ENCODE data around the gene CTXND1.
A peak's percentile ranks its signal among the peaks of the same experiment; 100 is the strongest.
"Not testable (repeated sequence)": the region's sequence is repeated elsewhere in the genome, so short reads cannot be mapped to it uniquely, and the experiment has no call there.

Gene CTXND1

GRCh38 chr15:80252121-80252518 lies at the start of gene CTXND1:
CTXND1 (minus strand) TSS chr15:80252213; CDS start chr15:80201949, 50,264 bp downstream.
- H3K4me1 ChIP-seq (ENCODE audit: insufficient read depth, insufficient read length): no peaks in the 10 kb centered on the region
- no peaks in the 10 kb centered on the region for H3K36me3 ChIP-seq (ENCODE audit: insufficient read depth, insufficient read length, low read length)
- peak within 1 kb of the TSS; percentile 59 for H3K4me3 ChIP-seq (ENCODE audit: insufficient read length, low read depth)
- no peaks in the 10 kb centered on the region for H3K9me3 ChIP-seq (ENCODE audit: insufficient read depth, low read length)
- no peak for TF ChIP-seq YY1 (IDR thresholded peaks at IDR 0.05; ENCODE audit: insufficient read depth, insufficient read length)
- no peak for TF ChIP-seq SUZ12 (IDR thresholded peaks at IDR 0.05; ENCODE audit: extremely low read depth, insufficient read depth, insufficient read length)
- TF ChIP-seq ZNF274 (IDR thresholded peaks at IDR 0.05; ENCODE audit: low read depth, low read length): no peak
- DNase-seq (ENCODE audit: low read depth, low spot score): no peak
- peak within 1 kb of the TSS; percentile 84 for H3K9ac ChIP-seq (ENCODE audit: insufficient read length, low read depth)
- H3K27me3 ChIP-seq (ENCODE audit: insufficient read depth, insufficient read length): peaks cover 59% of the 10 kb centered on the region

GRCh38 chr15:80301472-80301871 lies 49.5 kb upstream of the CTXND1 start:
- no peak for TF ChIP-seq YY1 (IDR thresholded peaks at IDR 0.05; ENCODE audit: insufficient read depth, insufficient read length)
- no peak for TF ChIP-seq SUZ12 (IDR thresholded peaks at IDR 0.05; ENCODE audit: extremely low read depth, insufficient read depth, insufficient read length)
- TF ChIP-seq ZNF274 (IDR thresholded peaks at IDR 0.05; ENCODE audit: low read depth, low read length): no peak
- Histone ChIP-seq H3K36me3 (ENCODE audit: insufficient read depth, insufficient read length, low read length) (no peaks in the 10 kb centered on the region), H3K4me1 (ENCODE audit: insufficient read depth, insufficient read length) (no peaks in the 10 kb centered on the region), H3K4me3 (ENCODE audit: insufficient read length, low read depth) (no peak overlapping the region), H3K9ac (ENCODE audit: insufficient read length, low read depth) (no peak overlapping the region), H3K9me3 (ENCODE audit: insufficient read depth, low read length) (no peaks in the 10 kb centered on the region), H3K27me3 (ENCODE audit: insufficient read depth, insufficient read length) (no peaks in the 10 kb centered on the region)
- DNase-seq (ENCODE audit: low read depth, low spot score): no peak

GRCh38 chr15:80295777-80296176 lies 43.8 kb upstream of the CTXND1 start:
- DNase-seq (ENCODE audit: low read depth, low spot score); H3K4me3 ChIP-seq (ENCODE audit: insufficient read length, low read depth); H3K9ac ChIP-seq (ENCODE audit: insufficient read length, low read depth); H3K36me3 ChIP-seq (ENCODE audit: insufficient read depth, insufficient read length, low read length); H3K27me3 ChIP-seq (ENCODE audit: insufficient read depth, insufficient read length); H3K4me1 ChIP-seq (ENCODE audit: insufficient read depth, insufficient read length); H3K9me3 ChIP-seq (ENCODE audit: insufficient read depth, low read length): not testable (repeated sequence)

DNA sequence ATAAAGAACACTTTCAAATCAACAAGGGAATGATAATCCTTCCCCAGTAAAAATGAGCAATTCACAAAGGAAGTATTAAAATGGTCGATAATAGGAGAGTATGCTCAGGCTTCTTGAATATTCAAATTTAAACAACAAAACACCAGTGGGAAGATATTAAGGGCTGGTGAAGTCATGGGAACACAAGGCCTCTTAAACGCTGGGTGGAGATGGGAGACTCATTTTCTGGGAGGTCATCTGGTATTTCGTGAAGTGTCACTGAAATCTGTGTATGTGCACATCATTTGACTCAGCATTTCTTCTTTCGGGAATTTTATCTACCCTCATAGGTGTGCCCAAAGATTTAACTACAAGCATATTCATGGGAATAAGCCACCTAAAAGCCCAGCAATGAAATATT lies 40.1 kb upstream of the CTXND1 start:
- Histone ChIP-seq H3K27me3 (ENCODE audit: insufficient read depth, insufficient read length) (no peaks in the 10 kb centered on the region), H3K4me1 (ENCODE audit: insufficient read depth, insufficient read length) (peaks cover 7% of the 10 kb centered on the region), H3K9ac (ENCODE audit: insufficient read length, low read depth) (no peak overlapping the region), H3K9me3 (ENCODE audit: insufficient read depth, low read length) (peaks cover 5% of the 10 kb centered on the region; the same call in 1 of the 2 replicates), H3K36me3 (ENCODE audit: insufficient read depth, insufficient read length, low read length) (no peaks in the 10 kb centered on the region), H3K4me3 (ENCODE audit: insufficient read length, low read depth) (no peak overlapping the region)
- DNase-seq (ENCODE audit: low read depth, low spot score): no peak
- TF ChIP-seq YY1 (IDR thresholded peaks at IDR 0.05; ENCODE audit: insufficient read depth, insufficient read length) (no peak), ZNF274 (IDR thresholded peaks at IDR 0.05; ENCODE audit: low read depth, low read length) (no peak), SUZ12 (IDR thresholded peaks at IDR 0.05; ENCODE audit: extremely low read depth, insufficient read depth, insufficient read length) (no peak)

DNA sequence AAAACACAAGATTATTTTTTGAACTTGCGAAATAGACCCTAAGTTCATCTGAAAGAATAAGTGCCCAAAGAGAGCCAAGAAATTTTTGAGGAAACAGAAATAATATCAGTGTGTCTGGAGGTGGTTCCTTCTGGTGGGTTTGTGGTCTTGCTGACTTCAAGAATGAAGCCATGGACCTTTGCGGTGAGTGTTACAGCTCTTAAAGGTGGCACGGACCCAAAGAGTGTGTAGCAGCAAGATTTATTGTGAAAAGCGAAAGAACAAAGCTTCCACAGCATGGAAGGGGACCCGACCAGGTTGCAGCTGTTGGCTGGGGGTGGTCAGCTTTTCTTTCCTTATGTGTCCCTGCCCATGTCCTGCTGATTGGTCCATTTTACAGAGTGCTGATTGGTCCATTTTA lies 38.9 kb upstream of the CTXND1 start:
- H3K27me3 ChIP-seq (ENCODE audit: insufficient read depth, insufficient read length); H3K36me3 ChIP-seq (ENCODE audit: insufficient read depth, insufficient read length, low read length); H3K9me3 ChIP-seq (ENCODE audit: insufficient read depth, low read length); H3K4me1 ChIP-seq (ENCODE audit: insufficient read depth, insufficient read length); H3K9ac ChIP-seq (ENCODE audit: insufficient read length, low read depth); DNase-seq (ENCODE audit: low read depth, low spot score); H3K4me3 ChIP-seq (ENCODE audit: insufficient read length, low read depth): not testable (repeated sequence)

DNA sequence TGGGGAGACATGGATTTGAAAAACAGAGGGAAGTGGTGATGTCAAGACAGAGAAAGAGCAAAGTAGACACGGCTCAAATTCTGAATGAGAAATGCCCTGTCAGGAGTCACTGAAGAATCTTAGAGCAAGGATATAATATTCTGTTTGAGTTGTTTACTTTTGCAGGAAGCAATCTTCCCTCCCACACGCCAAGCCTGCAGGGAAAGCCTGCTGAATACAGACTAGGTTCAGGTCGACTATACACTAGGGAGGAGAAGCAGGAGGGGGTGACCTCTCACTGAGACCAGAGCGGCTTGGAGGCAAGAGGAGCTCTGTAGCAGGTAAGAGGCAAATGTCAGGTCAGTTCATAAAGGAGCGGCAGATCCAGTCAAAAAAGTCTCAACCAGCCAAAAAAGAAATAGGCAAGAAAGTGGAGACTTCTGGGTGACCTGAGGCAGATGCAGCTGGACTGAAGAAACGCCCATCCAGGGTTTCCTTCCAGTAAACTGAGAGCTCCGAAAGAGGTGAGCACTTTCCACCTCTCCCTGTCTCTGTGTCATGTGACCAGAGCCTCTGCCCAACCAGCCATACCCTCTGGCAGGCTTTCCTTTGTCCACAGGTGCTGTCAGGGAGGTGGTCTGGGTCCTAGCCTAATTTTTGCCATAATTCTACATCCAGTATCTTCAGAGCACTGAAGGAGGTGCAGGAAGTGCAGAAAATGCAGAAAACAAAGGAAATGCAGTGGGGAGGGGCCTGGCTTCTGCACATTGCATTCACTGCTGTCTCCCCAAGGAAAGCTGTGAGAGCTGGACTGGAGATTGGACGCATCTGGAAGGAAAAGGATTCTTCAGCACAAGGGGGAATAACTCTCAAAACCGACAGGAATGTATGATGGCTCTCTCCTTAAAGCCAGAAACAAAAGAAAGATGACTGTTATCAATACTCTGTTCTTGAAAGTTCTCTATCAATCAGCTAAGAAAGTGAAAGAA lies 37.8 kb upstream of the CTXND1 start:
- Histone ChIP-seq H3K9me3 (ENCODE audit: insufficient read depth, low read length) (no peaks in the 10 kb centered on the region), H3K4me3 (ENCODE audit: insufficient read length, low read depth) (no peak overlapping the region), H3K4me1 (ENCODE audit: insufficient read depth, insufficient read length) (peaks cover 2% of the 10 kb centered on the region), H3K36me3 (ENCODE audit: insufficient read depth, insufficient read length, low read length) (no peaks in the 10 kb centered on the region), H3K27me3 (ENCODE audit: insufficient read depth, insufficient read length) (no peaks in the 10 kb centered on the region), H3K9ac (ENCODE audit: insufficient read length, low read depth) (no peak overlapping the region)
- no peak for TF ChIP-seq SUZ12 (IDR thresholded peaks at IDR 0.05; ENCODE audit: extremely low read depth, insufficient read depth, insufficient read length)
- TF ChIP-seq ZNF274 (IDR thresholded peaks at IDR 0.05; ENCODE audit: low read depth, low read length): no peak
- no peak for TF ChIP-seq YY1 (IDR thresholded peaks at IDR 0.05; ENCODE audit: insufficient read depth, insufficient read length)
- no peak for DNase-seq (ENCODE audit: low read depth, low spot score)

- Histone ChIP-seq H3K4me1 (ENCODE audit: insufficient read depth, insufficient read length) (no peaks in the 10 kb centered on the region), H3K9ac (ENCODE audit: insufficient read length, low read depth) (no peak overlapping the region), H3K27me3 (ENCODE audit: insufficient read depth, insufficient read length) (no peaks in the 10 kb centered on the region), H3K36me3 (ENCODE audit: insufficient read depth, insufficient read length, low read length) (no peaks in the 10 kb centered on the region), H3K9me3 (ENCODE audit: insufficient read depth, low read length) (no peaks in the 10 kb centered on the region), H3K4me3 (ENCODE audit: insufficient read length, low read depth) (no peak overlapping the region)
- no peak for DNase-seq (ENCODE audit: low read depth, low spot score)
- TF ChIP-seq SUZ12 (IDR thresholded peaks at IDR 0.05; ENCODE audit: extremely low read depth, insufficient read depth, insufficient read length) (no peak), ZNF274 (IDR thresholded peaks at IDR 0.05; ENCODE audit: low read depth, low read length) (no peak)
These were observed 36.1 kb upstream of the CTXND1 start for GRCh38 chr15:80288131-80288530.

Data from NT2/D1 (cell line).